Measurements from ENCODE around the gene IGSF3.
"Not testable (repeated sequence)": the region's sequence is repeated elsewhere in the genome, so short reads cannot be mapped to it uniquely, and the experiment has no call there.

DNA sequence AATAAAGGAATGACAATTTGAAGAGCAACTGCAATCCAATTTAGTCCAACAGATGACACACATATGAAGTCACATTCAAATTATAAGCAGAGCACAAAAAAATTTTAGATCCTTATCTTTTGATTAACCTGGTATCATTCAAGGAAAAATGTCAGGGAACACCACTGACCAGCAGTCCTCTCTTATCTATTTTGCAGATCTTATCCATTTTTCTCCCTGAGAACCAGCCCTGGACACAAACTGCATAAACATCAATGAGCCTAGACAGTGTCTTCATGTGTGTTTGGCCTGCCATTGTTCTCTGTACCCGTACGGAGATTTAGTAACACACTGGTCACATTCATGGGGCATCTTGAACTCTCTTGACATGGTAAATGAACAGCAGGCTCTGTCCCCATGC, 14.9 kb downstream of the IGSF3 start:
- not testable (repeated sequence) for TF ChIP-seq POLR2A (IDR thresholded peaks at IDR 0.05)
- TF ChIP-seq, protein P1, sequence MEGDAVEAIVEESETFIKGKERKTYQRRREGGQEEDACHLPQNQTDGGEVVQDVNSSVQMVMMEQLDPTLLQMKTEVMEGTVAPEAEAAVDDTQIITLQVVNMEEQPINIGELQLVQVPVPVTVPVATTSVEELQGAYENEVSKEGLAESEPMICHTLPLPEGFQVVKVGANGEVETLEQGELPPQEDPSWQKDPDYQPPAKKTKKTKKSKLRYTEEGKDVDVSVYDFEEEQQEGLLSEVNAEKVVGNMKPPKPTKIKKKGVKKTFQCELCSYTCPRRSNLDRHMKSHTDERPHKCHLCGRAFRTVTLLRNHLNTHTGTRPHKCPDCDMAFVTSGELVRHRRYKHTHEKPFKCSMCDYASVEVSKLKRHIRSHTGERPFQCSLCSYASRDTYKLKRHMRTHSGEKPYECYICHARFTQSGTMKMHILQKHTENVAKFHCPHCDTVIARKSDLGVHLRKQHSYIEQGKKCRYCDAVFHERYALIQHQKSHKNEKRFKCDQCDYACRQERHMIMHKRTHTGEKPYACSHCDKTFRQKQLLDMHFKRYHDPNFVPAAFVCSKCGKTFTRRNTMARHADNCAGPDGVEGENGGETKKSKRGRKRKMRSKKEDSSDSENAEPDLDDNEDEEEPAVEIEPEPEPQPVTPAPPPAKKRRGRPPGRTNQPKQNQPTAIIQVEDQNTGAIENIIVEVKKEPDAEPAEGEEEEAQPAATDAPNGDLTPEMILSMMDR (IDR thresholded peaks at IDR 0.05), result not testable (repeated sequence)
